ENCODE measurements around the gene B3GNT3.
"Not testable (repeated sequence)": the region's sequence is repeated elsewhere in the genome, so short reads cannot be mapped to it uniquely, and the experiment has no call there.

Gene B3GNT3

DNA sequence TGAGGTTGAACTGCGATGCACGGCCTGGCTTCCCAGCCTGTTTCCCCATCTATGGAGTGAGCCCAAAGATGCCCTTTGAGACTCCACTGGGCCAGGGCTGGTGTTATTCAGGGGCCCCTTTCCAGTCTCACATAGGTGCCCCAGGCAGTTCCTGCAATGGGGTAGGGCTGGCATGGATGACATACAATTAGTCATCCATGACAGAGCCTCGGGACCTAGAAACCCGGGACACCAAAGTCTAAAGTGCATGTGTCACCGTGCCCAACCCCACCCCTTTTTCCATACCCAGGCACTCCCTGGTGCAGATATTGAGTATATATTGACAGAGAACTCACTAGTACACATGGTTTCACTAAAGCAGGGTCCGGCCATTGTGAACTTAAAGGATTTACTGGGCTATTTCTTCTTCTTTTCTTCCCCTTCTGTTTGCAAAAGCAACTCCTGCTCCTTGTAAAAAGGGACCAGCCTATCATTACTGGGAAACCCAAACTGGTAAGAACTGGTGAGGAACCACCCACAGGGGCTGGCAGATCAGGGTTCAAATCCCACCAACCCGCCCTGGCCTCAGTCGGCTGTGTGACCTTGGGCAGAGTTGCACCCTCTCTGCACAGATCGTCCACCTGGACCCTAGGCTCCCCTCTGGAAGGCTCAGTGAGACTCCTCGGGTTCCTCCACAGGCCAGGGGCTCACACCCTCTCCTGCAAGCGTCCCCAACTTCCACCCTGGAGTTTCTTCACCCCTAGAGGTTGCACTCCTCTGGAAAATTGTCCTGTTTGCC is 2.7 kb downstream of the B3GNT3 start:
- DNase-seq (ENCODE audit: low spot score), result no peak
- in situ Hi-C loops (cut with MboI; ENCODE audit: low pct_unique_long_range_greater_than_20kb, low sequenced_read_pairs, unreplicated experiment), result no loop called here
- TF ChIP-seq, protein P1, sequence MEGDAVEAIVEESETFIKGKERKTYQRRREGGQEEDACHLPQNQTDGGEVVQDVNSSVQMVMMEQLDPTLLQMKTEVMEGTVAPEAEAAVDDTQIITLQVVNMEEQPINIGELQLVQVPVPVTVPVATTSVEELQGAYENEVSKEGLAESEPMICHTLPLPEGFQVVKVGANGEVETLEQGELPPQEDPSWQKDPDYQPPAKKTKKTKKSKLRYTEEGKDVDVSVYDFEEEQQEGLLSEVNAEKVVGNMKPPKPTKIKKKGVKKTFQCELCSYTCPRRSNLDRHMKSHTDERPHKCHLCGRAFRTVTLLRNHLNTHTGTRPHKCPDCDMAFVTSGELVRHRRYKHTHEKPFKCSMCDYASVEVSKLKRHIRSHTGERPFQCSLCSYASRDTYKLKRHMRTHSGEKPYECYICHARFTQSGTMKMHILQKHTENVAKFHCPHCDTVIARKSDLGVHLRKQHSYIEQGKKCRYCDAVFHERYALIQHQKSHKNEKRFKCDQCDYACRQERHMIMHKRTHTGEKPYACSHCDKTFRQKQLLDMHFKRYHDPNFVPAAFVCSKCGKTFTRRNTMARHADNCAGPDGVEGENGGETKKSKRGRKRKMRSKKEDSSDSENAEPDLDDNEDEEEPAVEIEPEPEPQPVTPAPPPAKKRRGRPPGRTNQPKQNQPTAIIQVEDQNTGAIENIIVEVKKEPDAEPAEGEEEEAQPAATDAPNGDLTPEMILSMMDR (IDR thresholded peaks at IDR 0.05; ENCODE audit: extremely low read depth, insufficient read depth, missing control alignments), result no peak

DNA sequence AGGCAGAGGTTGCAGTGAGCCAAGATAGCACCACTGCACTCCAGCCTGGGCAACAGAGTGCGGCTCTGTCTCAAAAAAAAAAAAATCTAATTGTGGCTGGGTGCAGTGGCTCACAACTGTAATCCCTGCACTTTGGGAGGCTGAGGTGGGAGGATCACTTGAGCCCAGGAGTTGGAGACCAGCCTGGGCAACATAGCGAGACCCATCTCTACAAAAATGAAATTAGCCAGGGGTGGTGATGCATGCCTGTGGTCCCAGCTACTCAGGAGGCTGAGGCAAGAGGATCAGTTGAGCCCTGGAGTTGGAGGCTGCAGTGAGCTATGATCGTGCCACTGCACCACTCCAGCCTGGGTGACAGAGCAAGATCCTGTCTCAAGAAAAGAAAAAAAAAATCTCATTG is 3.7 kb downstream of the B3GNT3 start:
- DNase-seq (ENCODE audit: low spot score); in situ Hi-C loops (cut with MboI; ENCODE audit: low pct_unique_long_range_greater_than_20kb, low sequenced_read_pairs, unreplicated experiment): not testable (repeated sequence)

DNA sequence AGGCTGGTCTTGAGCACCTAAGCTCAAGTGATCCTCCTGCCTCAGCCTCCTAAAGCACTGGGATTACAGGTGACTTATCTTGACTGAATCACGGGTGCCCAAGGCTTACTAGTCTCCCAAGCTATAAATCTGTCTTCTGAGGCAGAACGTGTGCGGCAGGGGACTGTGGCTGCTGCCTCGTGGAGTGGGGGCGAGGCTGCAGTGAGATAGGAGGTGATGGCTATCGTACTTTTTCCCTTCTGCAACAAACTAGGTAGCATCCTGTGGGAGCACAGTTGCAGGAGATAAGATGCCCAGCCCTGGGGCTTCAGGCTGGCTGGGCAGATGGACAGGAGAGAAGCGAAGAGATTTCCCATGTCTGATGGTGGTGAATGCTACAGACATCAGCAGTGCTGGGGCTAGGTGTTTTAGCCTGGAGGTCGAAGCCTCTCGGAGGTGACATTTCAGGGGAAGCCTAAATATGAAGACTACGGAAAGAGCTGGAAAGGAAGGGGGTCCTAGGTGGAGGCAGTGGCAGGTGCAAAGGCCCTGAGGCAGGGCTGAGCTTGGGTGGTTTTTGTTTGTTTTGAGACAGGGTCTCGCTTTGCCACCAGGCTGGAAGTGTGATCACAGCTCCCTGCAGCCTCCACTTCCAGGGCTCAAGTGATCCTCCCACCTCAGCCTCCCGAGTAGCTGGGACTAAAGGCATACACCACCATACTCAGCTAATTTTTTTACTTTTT is 7.4 kb downstream of the B3GNT3 start:
- TF ChIP-seq, protein P1 (IDR thresholded peaks at IDR 0.05; ENCODE audit: extremely low read depth, insufficient read depth, missing control alignments), result no peak
- in situ Hi-C loops (cut with MboI; ENCODE audit: low pct_unique_long_range_greater_than_20kb, low sequenced_read_pairs, unreplicated experiment), result no loop called here
- DNase-seq (ENCODE audit: low spot score), result no peak

DNA sequence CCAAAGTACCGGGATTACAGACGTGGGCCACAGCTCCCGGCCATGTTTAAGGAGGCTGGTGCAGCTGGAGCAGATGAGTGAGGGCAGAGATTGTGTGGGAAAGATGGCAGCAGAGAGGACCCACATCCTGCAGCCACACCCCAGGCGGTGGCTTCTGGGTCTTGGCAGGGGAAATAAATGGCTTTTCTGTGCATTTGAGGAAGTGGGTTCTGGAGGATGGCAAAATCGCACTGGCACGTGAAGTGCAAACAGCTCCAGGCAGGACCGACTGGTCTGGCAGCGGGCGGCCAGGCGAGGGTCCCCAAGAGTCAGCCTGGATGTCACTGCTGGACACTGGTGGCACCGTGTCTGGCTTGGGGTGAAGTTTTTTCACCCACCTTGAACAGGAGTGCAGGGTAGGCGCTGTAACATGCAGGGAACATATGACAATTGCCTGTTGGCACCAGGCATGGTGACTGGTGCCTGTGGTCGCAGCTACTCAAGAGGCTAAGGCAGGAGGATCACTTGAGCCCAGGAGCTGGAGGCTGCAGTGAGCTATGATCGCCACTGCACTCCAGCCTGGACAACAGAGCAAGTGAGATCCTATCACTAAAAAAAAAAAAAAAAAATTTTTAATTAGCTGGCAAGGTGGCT is 8.4 kb downstream of the B3GNT3 start:
- no peak for DNase-seq (ENCODE audit: low spot score)
- TF ChIP-seq, protein P1 (IDR thresholded peaks at IDR 0.05; ENCODE audit: extremely low read depth, insufficient read depth, missing control alignments), result no peak
- in situ Hi-C loops (cut with MboI; ENCODE audit: low pct_unique_long_range_greater_than_20kb, low sequenced_read_pairs, unreplicated experiment), result no loop called here

DNA sequence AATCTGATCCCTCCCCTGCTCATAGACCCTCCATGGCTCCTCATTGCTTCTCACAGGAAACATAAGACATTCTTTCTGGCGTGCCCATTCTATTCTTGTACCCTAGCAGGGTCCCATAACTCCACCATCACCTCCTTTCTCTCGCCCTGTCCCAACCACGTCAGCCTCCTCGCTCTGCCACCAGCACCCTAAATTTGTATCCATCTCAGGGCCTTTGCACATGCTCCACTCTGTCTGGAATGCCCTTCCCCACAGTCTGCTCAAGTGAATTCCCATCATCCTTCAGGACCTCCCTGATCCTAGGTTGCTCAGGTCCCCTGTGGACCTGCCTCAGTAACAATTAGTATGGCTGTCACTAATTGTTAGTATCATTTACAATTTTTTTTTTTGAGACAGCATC is 10.5 kb downstream of the B3GNT3 start:
- in situ Hi-C loops (cut with MboI; ENCODE audit: low pct_unique_long_range_greater_than_20kb, low sequenced_read_pairs, unreplicated experiment), result no loop called here
- DNase-seq (ENCODE audit: low spot score), result no peak
- TF ChIP-seq, protein P1 (IDR thresholded peaks at IDR 0.05; ENCODE audit: extremely low read depth, insufficient read depth, missing control alignments), result no peak

DNA sequence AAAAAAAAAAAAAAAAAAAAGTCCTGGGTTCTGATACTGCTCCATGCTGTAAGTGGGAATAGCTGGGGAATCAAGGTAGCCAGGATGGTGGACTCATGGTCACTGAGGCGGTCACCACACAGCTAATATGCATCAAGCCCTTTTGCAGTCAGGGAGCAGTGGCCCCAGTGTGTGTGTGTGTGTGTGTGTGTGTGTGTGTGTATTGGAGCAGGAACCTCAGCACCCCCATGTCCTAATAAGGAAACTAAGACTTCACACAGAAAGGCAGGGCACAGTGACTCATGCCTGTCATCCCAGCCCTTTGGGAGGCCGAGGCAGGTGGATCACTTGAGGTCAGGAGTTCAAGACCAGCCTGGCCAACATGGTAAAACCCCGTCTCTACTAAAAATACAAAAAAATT is 12.0 kb downstream of the B3GNT3 start:
- TF ChIP-seq, protein P1 (IDR thresholded peaks at IDR 0.05; ENCODE audit: extremely low read depth, insufficient read depth, missing control alignments), result no peak
- DNase-seq (ENCODE audit: low spot score), result peak; percentile 22
- in situ Hi-C loops (cut with MboI; ENCODE audit: low pct_unique_long_range_greater_than_20kb, low sequenced_read_pairs, unreplicated experiment), result no loop called here
